K562 (cell line): ENCODE results near the gene NR2F6. TPM values are rescaled to one million over a fixed set of nuclear protein-coding genes. Genes with fewer than 3 reads are reported as not detected.

Experiments used
- ATAC-seq: fragments of 200-7000 bp; cut with Tn5 transposase; 3 replicates; pipeline ENCODE4 v1.9.1; 2020; ENCODE audit warnings: moderate library complexity
- BruUV-seq: library from RNA; stranded (reverse); fragments of 400-500 nt; replicated peaks from 2 replicates; lab custom pipeline; 2021; lab: Mats Ljungman, UMichigan
- CTCF ChIA-PET: fragments of 300-600 bp; formaldehyde crosslinking; extraction: SDS; loops from one replicate; lab custom pipeline; 2021; ENCODE audit warnings: low intra/inter-chr PET ratio; lab: Yijun Ruan, JAX
- POLR2A ChIA-PET: fragments of 300-600, 350-650 bp; sonication (Branson Sonifier 250); formaldehyde crosslinking; extraction: SDS; loops from one replicate; lab custom pipeline; 2021; ENCODE audit warnings: antibody characterized with exemption, inconsistent platforms; lab: Yijun Ruan, JAX
- DNase-seq, 4 experiments: peaks; one replicate each; pipeline versions ENCODE4 v3.0.0 to v3.0.0-alpha.2; 2011 to 2018; ENCODE audit warnings: low spot score in 3 of 4, mixed read lengths in 3 of 4; ENCODE audit errors: extremely low read depth in 1 of 4
- FAIRE-seq: peaks from 2 replicates; lab custom pipeline; 2011; peaks lifted over from hg19 to GRCh38; lab: Jason Lieb, UNC
- H2AFZ ChIP-seq: 2 replicates; pipeline ENCODE4 v1.6.0; 2011; ENCODE audit warnings: low read depth, low read length, control low read depth, inconsistent platforms
- H3K27ac ChIP-seq: fragments of 200-600 bp; 3 replicates; pipeline ENCODE4 v1.8.0; 2011; ENCODE audit warnings: low read depth, mild to moderate bottlenecking, control low read depth, inconsistent platforms, low read length, moderate library complexity, mixed read lengths; ENCODE audit errors: extremely low read depth
- H3K27me3 ChIP-seq, 2 experiments: fragments of 300-600 bp in 1 of 2; 2 replicates in 1 of 2; 3 replicates in 1 of 2; pipeline versions ENCODE4 v1.6.0 to v1.8.0; 2011; ENCODE audit warnings: inconsistent platforms in 2 of 2, low read length in 2 of 2, mild to moderate bottlenecking in 1 of 2, mixed read lengths in 1 of 2, moderate library complexity in 1 of 2; ENCODE audit not compliant: control insufficient read depth in 2 of 2, insufficient read depth in 2 of 2
- H3K36me3 ChIP-seq: fragments of 300-600 bp; 3 replicates; pipeline ENCODE4 v1.8.0; 2011; ENCODE audit warnings: mild to moderate bottlenecking, low read length, inconsistent platforms; ENCODE audit not compliant: control insufficient read depth, insufficient read depth
- H3K4me1 ChIP-seq, 2 experiments: fragments of 200-600 bp in 1 of 2; replicated peaks in 1 of 2; 2 replicates in 1 of 2; 3 replicates in 1 of 2; pipeline versions ENCODE4 v1.5.1 to v1.8.0; 2011; ENCODE audit warnings: inconsistent platforms in 2 of 2, low read length in 2 of 2, mild to moderate bottlenecking in 1 of 2, mixed read lengths in 1 of 2, moderate library complexity in 1 of 2; ENCODE audit not compliant: control insufficient read depth in 2 of 2, insufficient read depth in 2 of 2
- H3K4me2 ChIP-seq: 2 replicates; pipeline ENCODE4 v1.6.1; 2011; ENCODE audit warnings: low read length, control low read depth, inconsistent platforms, mixed read lengths; ENCODE audit not compliant: insufficient read depth
- H3K4me3 ChIP-seq: fragments of 200-600 bp; sonication (generic), shearing (Covaris generic); 2 replicates; pipeline ENCODE4 v1.5.1; 2016; ENCODE audit warnings: control low read depth, inconsistent platforms
- H3K79me2 ChIP-seq: fragments of 200-600 bp; 3 replicates; pipeline ENCODE4 v1.8.0; 2011; ENCODE audit warnings: low read length, inconsistent platforms; ENCODE audit not compliant: control insufficient read depth, insufficient read depth
- H3K9ac ChIP-seq, 2 experiments: 2 replicates each; pipeline versions ENCODE4 v1.6.0 to v1.6.1; 2011; ENCODE audit warnings: low read depth in 2 of 2, low read length in 2 of 2, control low read depth in 1 of 2, inconsistent platforms in 1 of 2, mild to moderate bottlenecking in 1 of 2, mixed read lengths in 1 of 2; ENCODE audit not compliant: insufficient read depth in 1 of 2
- H3K9me1 ChIP-seq: one replicate; pipeline ENCODE4 v1.6.0; 2011; ENCODE audit warnings: inconsistent platforms, mild to moderate bottlenecking, low read length, moderate library complexity; ENCODE audit not compliant: control insufficient read depth, insufficient read depth
- H3K9me3 ChIP-seq: replicated peaks from 2 replicates; pipeline ENCODE4 v1.5.1; 2011; ENCODE audit warnings: low read depth, low read length, inconsistent platforms; ENCODE audit not compliant: control insufficient read depth, insufficient read depth
- H4K20me1 ChIP-seq: replicated peaks from 2 replicates; pipeline ENCODE4 v1.6.1; 2011; ENCODE audit warnings: low read length, inconsistent platforms, mixed read lengths; ENCODE audit not compliant: control insufficient read depth, insufficient read depth
- ATF1 ChIP-seq, 2 experiments: fragments of 450-650 bp in 1 of 2; IDR thresholded peaks; 2 replicates each; pipeline ENCODE4 v1.6.1; 2016; ENCODE audit warnings: missing compliant biosample characterization in 1 of 2, missing genetic modification characterization in 1 of 2
- BCOR ChIP-seq: fragments of 450-650 bp; IDR thresholded peaks from 2 replicates; pipeline ENCODE4 v1.6.1; 2016
- ELF4 ChIP-seq: fragments of 450-650 bp; formaldehyde crosslinking; IDR thresholded peaks from 2 replicates; pipeline ENCODE4 v1.4.0; 2022; ENCODE audit warnings: missing genetic modification characterization
- ETS1 ChIP-seq: conservative IDR thresholded peaks from 2 replicates; pipeline ENCODE4 v1.6.1; 2011; ENCODE audit warnings: low read depth, mild to moderate bottlenecking, low read length; ENCODE audit not compliant: control insufficient read depth
- GTF2A2 ChIP-seq: IDR thresholded peaks from 2 replicates; pipeline ENCODE4 v1.6.1; 2016; ENCODE audit warnings: mild to moderate bottlenecking, missing genetic modification characterization, missing compliant biosample characterization
- KDM1A ChIP-seq, 2 experiments: fragments of 450-650 bp; IDR thresholded peaks; 2 replicates each; pipeline ENCODE4 v1.6.1; 2016; ENCODE audit warnings: mild to moderate bottlenecking in 2 of 2
- PHF20 ChIP-seq: fragments of 450-650 bp; IDR thresholded peaks from 2 replicates; pipeline ENCODE4 v1.6.1; 2018; ENCODE audit not compliant: partially characterized antibody
- POLR2G ChIP-seq: fragments of 200-400 bp; formaldehyde crosslinking; IDR thresholded peaks from 2 replicates; pipeline ENCODE4 v1.6.1; 2017; ENCODE audit warnings: low read depth, mild to moderate bottlenecking, antibody characterized with exemption, low read length, moderate library complexity
- RBFOX2 ChIP-seq: fragments of 200-400 bp; formaldehyde crosslinking; IDR thresholded peaks from 2 replicates; pipeline ENCODE4 v1.6.1; 2017; ENCODE audit warnings: low read depth, mild to moderate bottlenecking, low read length, moderate library complexity
- RBM25 ChIP-seq: fragments of 200-400 bp; formaldehyde crosslinking; IDR thresholded peaks from 2 replicates; pipeline ENCODE4 v1.6.1; 2018; ENCODE audit warnings: low read length, low read depth, moderate library complexity; ENCODE audit not compliant: severe bottlenecking
- RCOR1 ChIP-seq, 2 experiments: IDR thresholded peaks; 2 replicates each; pipeline ENCODE4 v1.6.1; 2012; ENCODE audit warnings: low read depth in 2 of 2, low read length in 2 of 2, borderline replicate concordance in 1 of 2, improper control_type of control experiment in 1 of 2
- SMARCA5 ChIP-seq: fragments of 450-650 bp; IDR thresholded peaks from 2 replicates; pipeline ENCODE4 v1.6.1; 2016
- STAG1 ChIP-seq: sonication (generic); formaldehyde crosslinking; IDR thresholded peaks from 2 replicates; pipeline ENCODE4 v1.5.0; 2020; ENCODE audit warnings: missing genetic modification reagents, borderline replicate concordance
- ZFP36 ChIP-seq: fragments of 150-350 bp; IDR thresholded peaks from 2 replicates; pipeline ENCODE4 v1.6.1; 2018; ENCODE audit warnings: low read length, low read depth; ENCODE audit not compliant: partially characterized antibody
- ZNF561 ChIP-seq: fragments of 450-650 bp; formaldehyde crosslinking; conservative IDR thresholded peaks from 2 replicates; pipeline ENCODE4 v1.4.0; 2020; ENCODE audit warnings: mild to moderate bottlenecking, moderate library complexity
- WGBS: fragments of 100-300 bp; shearing (Covaris generic); methylation state at CpG from one replicate; pipeline ENCODE4 v1.1.6; 2016; ENCODE audit warnings: low coverage, mixed read lengths; ENCODE audit not compliant: insufficient coverage; ENCODE audit errors: missing lambda C conversion rate; 5-methylcytosine and 5-hydroxymethylcytosine counted together
- in situ Hi-C: fragments of 300-500 bp; cut with MboI; formaldehyde crosslinking; loops from 4 replicates; pipeline ENCODE4 v1.15.0; 2018; ENCODE audit warnings: inconsistent platforms, mixed read lengths
- intact Hi-C: fragments of 100-400 bp; cut with micrococcal nuclease; formaldehyde crosslinking; loops from 2 replicates; pipeline ENCODE4 v1.14.2; 2022
- polyA plus RNA-seq, 8 experiments: library from polyadenylated mRNA; depleted of rRNA in 4 of 8; stranded (reverse) in 5 of 8; unstranded in 3 of 8; fragments of >200 nt; fragmentation: Nextera tagmentation in 2 of 8; fragmentation: Illumina TruSeq in 1 of 8; extraction: Ambion mirVana in 2 of 8; extraction: Trizol in 1 of 8; gene quantifications; 2 replicates each; pipeline versions ENCODE4 v1.2.1 to v1.2.3, GENCODE V29; 2011 to 2014; ENCODE audit warnings: inconsistent platforms in 1 of 8, missing spikeins in 1 of 8
- total RNA-seq, 7 experiments: library from RNA; depleted of rRNA in 6 of 7; stranded (reverse); fragments of >200 nt in 6 of 7; fragmentation: Illumina TruSeq in 2 of 7; extraction: Trizol in 2 of 7; gene quantifications; 2 replicates each; pipeline versions ENCODE4 v1.2.1 to v1.2.3, GENCODE V29; 2011 to 2021; ENCODE audit warnings: low replicate concordance in 1 of 7
- TF ChIP-seq, protein P1 (sequence below): IDR thresholded peaks from 3 replicates; pipeline ENCODE4 v1.6.1; 2011; ENCODE audit warnings: borderline replicate concordance, mild to moderate bottlenecking; ENCODE audit not compliant: insufficient read length, insufficient read depth
- TF ChIP-seq, protein P2 (sequence below), 2 experiments: IDR thresholded peaks; 2 replicates each; pipeline ENCODE4 v1.6.1; 2012; ENCODE audit warnings: improper control_type of control experiment in 2 of 2, low read depth in 2 of 2, low read length in 2 of 2, borderline replicate concordance in 1 of 2

Gene NR2F6
- total and polyA plus RNA-seq, 9 of the 15 experiments (the other 6 are each of a cell fraction or from before 2014, with no cell fraction given) = 0.76 to 97.5 (median 18.8) TPM

GRCh38 chr19:17242431-17243208, 3.1 kb downstream of the NR2F6 start:
- WGBS = 68% methylated on average over 6 of the region's 8 CpGs
- peak overlapping the region; percentile 21 for H3K27ac ChIP-seq
- no TSS peak for BruUV-seq
- H3K9me3 ChIP-seq = no peaks in the 10 kb centered on the region
- H4K20me1 ChIP-seq = peaks cover 15% of the 10 kb centered on the region
- in situ Hi-C loops = no loop called here
- DNase-seq (no peak), ATAC-seq (no peak), FAIRE-seq (no peak)
- H3K36me3 ChIP-seq = peaks cover 35% of the 10 kb centered on the region; the same call in 2 of the 3 replicates
- POLR2A ChIA-PET = interaction anchor here (0.6 to 11.3 kb wide), 8 partner anchors 8 to 617 kb away, joined by 3 to 129 read pairs (median 4); partner anchors contain the start of genes DDA1, OCEL1 and USE1
- peaks cover 54% of the 10 kb centered on the region for H3K79me2 ChIP-seq
- no peaks in the 10 kb centered on the region for H3K9me1 ChIP-seq
- peak overlapping the region; percentile 80; the same call in 1 of the 2 replicates for H3K4me3 ChIP-seq
- intact Hi-C loops = no loop called here
- H3K27me3 ChIP-seq = no peaks in the 10 kb centered on the region
- peak overlapping the region; percentile 65 to 91; a peak in 3 of 4 replicates for H3K9ac ChIP-seq
- H2AFZ ChIP-seq = no peak overlapping the region
- H3K4me2 ChIP-seq = peak overlapping the region; percentile 93; the same call in 1 of the 2 replicates
- H3K4me1 ChIP-seq = peaks cover 23 to 65% of the 10 kb centered on the region in 2 experiments
- CTCF ChIA-PET = no interaction called here
- TF ChIP-seq SMARCA5 = peak; percentile 83; the same call in 1 of the 2 replicates
- no peak for TF ChIP-seq PHF20
- no peak for TF ChIP-seq STAG1
- TF ChIP-seq ELF4 (CRISPR knock-in tag) = no peak
- peak; percentile 74 for TF ChIP-seq RBM25
- no peak for TF ChIP-seq ZNF561 (CRISPR knock-in tag)
- TF ChIP-seq ATF1 (CRISPR knock-in tag; IDR thresholded peaks at IDR 0.05) = no peak
- no peak for TF ChIP-seq ATF1 (tag; IDR thresholded peaks at IDR 0.05)
- 0 out of 2 replicates have a peak, but pooled peaks have one; percentile 12 for TF ChIP-seq ETS1
- TF ChIP-seq RBFOX2 = peak; percentile 48; the same call in 1 of the 2 replicates
- TF ChIP-seq, protein P1, sequence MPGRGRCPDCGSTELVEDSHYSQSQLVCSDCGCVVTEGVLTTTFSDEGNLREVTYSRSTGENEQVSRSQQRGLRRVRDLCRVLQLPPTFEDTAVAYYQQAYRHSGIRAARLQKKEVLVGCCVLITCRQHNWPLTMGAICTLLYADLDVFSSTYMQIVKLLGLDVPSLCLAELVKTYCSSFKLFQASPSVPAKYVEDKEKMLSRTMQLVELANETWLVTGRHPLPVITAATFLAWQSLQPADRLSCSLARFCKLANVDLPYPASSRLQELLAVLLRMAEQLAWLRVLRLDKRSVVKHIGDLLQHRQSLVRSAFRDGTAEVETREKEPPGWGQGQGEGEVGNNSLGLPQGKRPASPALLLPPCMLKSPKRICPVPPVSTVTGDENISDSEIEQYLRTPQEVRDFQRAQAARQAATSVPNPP = no peak
- no peak for TF ChIP-seq GTF2A2 (tag)
- TF ChIP-seq ZFP36 = peak; percentile 84
- 0 out of 4 replicates have a peak, but pooled peaks of 1 of the 2 experiments have one; percentile 32 for TF ChIP-seq RCOR1 (IDR thresholded peaks at IDR 0.05; ENCODE audit: borderline replicate concordance in 1 of 2, low read depth in 2 of 2, low read length in 2 of 2)
- peak; percentile 79 to 88 for TF ChIP-seq KDM1A (IDR thresholded peaks at IDR 0.05)
- peak; percentile 39; the same call in 1 of the 2 replicates for TF ChIP-seq POLR2G
- peak; percentile 94 for TF ChIP-seq BCOR
- TF ChIP-seq, protein P2, sequence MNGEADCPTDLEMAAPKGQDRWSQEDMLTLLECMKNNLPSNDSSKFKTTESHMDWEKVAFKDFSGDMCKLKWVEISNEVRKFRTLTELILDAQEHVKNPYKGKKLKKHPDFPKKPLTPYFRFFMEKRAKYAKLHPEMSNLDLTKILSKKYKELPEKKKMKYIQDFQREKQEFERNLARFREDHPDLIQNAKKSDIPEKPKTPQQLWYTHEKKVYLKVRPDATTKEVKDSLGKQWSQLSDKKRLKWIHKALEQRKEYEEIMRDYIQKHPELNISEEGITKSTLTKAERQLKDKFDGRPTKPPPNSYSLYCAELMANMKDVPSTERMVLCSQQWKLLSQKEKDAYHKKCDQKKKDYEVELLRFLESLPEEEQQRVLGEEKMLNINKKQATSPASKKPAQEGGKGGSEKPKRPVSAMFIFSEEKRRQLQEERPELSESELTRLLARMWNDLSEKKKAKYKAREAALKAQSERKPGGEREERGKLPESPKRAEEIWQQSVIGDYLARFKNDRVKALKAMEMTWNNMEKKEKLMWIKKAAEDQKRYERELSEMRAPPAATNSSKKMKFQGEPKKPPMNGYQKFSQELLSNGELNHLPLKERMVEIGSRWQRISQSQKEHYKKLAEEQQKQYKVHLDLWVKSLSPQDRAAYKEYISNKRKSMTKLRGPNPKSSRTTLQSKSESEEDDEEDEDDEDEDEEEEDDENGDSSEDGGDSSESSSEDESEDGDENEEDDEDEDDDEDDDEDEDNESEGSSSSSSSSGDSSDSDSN (IDR thresholded peaks at IDR 0.05; ENCODE audit: borderline replicate concordance in 1 of 2, low read depth in 2 of 2, low read length in 2 of 2) = no peak
